Activated CD8-positive, alpha-beta memory T cell treated with anti-CD3 and anti-CD28 coated beads, Interleukin-2, amount 50 U/mL, for 1 hour (primary cell): ENCODE data around the gene TAF4.
"Not testable (repeated sequence)": the region's sequence is repeated elsewhere in the genome, so short reads cannot be mapped to it uniquely, and the experiment has no call there.

Experiments
- DNase-seq: peaks from one replicate; pipeline ENCODE4 v3.0.0-alpha.2; 2020; ENCODE audit errors: extremely low read depth

The TAF4 gene

GRCh38 chr20:61963149-61963548 lies 102.5 kb downstream of the TAF4 start:
- DNase-seq = no peak

GRCh38 chr20:61960836-61961235 lies 104.8 kb downstream of the TAF4 start:
- no peak for DNase-seq

- DNase-seq = no peak
Measured at GRCh38 chr20:61958773-61959700, 106.6 kb downstream of the TAF4 start.

- no peak for DNase-seq
Measured at GRCh38 chr20:61957961-61958715, 107.5 kb downstream of the TAF4 start.

GRCh38 chr20:61956396-61957342 lies 109.0 kb downstream of the TAF4 start:
- DNase-seq = no peak

- DNase-seq = no peak
Measured at GRCh38 chr20:61955668-61956395, 109.8 kb downstream of the TAF4 start.

GRCh38 chr20:61954276-61955021 lies 111.2 kb downstream of the TAF4 start:
- DNase-seq = no peak

- DNase-seq = no peak
Measured at GRCh38 chr20:61953037-61954021, 112.4 kb downstream of the TAF4 start.

- DNase-seq = no peak
Measured at GRCh38 chr20:61951695-61952533, 113.8 kb downstream of the TAF4 start.

GRCh38 chr20:61950641-61951071 lies 115.0 kb downstream of the TAF4 start:
- no peak for DNase-seq

- DNase-seq = no peak
Measured at GRCh38 chr20:61949714-61950640, 115.7 kb downstream of the TAF4 start.

- DNase-seq = no peak
Measured at GRCh38 chr20:61949363-61949713, 116.3 kb downstream of the TAF4 start.

- no peak for DNase-seq
Measured at GRCh38 chr20:61948586-61949362, 116.9 kb downstream of the TAF4 start.

- not testable (repeated sequence) for DNase-seq
Measured at GRCh38 chr20:61948056-61948455, 117.6 kb downstream of the TAF4 start.

GRCh38 chr20:61945495-61945894 lies 120.2 kb downstream of the TAF4 start:
- DNase-seq = not testable (repeated sequence)

GRCh38 chr20:61944967-61945366 lies 120.7 kb downstream of the TAF4 start:
- DNase-seq = not testable (repeated sequence)
